Superior temporal gyrus (tissue), 1 donor: ENCODE data around the gene CACHD1.

ENCODE experiments used
- DNase-seq: peaks from one replicate; pipeline ENCODE4 v3.0.0-alpha.2; 2016; ENCODE audit errors: extremely low spot score

The CACHD1 gene

DNA sequence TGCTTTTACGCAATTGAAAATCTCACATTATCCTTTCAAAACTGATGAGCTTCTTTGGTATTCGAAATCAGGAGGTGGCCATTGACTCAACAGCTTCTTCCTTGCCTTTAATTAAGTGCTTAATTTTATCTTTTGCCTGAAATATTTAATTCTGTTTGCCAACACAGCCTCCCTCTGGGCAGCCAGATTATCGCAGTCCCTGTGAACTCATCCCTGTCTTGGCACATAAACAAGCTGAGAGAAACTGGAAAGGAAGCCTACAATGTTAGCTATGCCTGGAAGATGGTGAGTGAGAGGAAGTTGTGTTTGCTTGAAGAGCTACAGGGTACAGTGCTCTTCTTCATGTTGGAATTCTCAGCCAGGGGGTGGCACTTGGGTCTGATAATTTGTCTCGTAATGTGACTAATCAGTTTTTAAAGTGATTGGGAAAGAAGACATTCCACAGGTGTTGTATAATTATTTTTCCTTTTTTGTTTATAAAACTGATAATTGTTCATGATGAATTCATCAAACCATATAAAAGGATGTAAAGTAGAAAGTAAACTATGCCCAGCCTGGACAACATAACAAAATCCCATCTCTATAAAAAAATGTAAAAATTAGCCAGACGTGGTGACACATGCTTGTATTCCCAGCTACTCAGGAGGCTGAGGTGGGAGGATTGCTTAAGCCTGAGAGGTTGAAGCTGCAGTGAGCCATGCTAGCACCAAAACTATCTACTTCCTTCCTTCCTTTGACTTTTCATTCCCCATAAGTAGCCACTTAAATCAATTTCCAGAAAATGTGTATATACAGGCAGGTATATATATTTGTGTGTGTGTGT lies 184.8 kb downstream of the CACHD1 start:
- no peak for DNase-seq

DNA sequence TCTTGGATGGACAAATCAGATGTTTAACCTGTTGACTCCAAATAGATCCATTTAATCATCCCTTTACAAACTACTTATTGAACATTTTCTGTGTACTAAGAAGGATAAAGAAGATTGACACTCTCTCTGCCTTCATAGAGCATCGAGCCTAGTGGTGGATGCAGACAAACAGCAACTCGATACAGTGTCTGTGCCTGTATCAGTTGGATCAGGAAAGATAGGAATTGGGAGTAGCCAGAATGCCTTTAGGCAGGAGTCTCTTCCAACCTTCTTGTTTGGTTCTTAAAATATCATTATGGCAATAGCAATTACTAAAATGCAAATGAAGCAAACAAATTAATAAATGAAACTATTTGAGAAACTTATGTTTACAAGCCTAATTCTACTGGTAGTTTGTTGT lies 185.9 kb downstream of the CACHD1 start:
- no peak for DNase-seq

DNA sequence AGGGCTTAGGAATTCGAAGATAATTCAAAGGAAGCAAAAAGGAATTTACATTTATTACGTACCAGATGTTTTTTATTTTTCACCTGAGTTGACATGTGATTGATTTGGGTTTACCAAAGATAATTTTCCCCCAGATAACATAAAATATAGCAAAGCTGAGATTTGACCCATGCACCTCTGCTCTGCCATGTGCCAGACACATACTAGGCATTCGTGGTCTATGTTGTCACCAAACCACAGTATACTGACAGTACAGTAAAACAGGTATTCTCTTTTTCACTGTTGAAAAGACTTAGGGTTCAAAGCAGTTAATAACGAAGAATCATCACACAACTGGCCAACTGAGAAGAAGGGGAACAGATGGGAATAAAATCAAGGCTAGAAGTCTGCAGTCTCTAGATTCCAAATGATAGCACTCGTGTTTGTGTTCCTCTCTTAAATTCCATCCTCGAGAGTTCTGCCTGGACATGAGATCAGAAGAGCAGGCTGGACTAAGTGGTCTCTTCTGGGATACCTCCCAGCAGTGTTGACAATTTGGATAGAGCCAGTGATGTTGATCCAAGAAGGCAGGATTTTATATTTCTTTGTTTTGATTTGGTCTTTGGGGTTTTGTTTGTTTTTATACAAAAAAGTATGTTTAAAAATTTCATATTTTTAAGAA lies 189.7 kb downstream of the CACHD1 start:
- no peak for DNase-seq

DNA sequence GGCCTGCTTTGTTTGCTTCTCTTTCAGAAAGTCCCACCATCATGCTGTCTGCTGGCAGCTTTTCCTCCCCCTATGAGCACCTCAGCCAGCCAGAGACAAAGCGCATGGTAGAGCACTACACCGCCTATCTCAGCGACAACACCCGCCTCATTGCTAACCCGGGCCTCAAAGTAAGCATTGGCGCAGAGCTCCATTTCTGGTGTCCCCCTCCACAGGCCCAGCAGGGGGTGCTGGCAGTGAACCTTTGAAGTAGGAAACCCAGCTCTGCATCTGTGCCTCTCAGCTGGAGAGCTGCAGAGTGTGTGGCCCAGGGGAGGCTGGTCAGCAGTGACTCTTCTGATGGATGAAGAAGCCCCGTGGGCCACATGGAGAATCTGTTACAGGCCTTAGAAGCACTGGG lies 193.7 kb downstream of the CACHD1 start:
- no peak for DNase-seq

DNA sequence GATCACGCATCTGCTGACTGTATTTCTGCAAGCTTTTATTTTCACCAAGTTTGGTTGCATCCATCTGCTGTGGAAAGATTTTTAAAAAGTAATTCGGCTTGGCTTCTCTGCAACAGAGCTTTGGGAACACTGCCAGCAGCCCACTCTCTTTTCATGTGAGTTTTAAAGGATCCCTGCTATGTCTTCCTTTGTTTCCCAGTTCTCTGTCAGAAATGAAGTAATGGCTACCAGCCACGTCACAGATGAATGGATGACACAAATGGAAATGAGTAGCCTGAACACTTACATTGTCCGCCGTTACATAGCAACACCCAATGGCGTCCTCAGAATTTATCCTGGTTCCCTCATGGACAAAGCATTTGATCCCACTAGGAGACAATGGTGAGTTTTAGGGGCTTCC lies 194.4 kb downstream of the CACHD1 start:
- DNase-seq: peak; percentile 41

DNA sequence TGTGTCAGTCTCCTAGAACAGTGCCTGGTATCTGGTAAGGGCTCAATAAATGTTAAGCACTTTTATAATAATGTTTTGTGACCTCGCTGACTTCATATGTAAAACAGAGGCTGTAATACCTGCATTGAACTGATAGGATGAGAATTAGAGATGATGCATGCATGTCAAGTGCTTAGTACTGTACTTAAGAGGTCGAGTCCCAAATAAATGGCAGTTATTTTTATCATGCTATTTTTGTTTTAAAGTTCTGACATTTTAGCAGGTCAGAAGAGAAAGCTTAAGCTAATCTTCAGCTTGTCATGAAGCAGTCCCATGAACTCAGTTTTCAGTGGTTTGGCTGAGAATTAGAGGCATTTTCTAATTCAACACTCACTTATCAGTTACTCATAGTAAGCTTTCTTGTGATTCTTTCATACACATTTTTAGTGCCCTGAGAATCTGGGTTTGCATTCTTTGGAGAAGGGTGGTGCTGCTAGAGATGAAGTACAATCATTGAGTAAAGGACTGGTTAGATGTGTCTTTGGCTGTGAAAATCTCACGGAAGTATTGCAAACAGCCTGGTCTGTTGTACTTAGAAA lies 199.3 kb downstream of the CACHD1 start:
- DNase-seq: no peak

DNA sequence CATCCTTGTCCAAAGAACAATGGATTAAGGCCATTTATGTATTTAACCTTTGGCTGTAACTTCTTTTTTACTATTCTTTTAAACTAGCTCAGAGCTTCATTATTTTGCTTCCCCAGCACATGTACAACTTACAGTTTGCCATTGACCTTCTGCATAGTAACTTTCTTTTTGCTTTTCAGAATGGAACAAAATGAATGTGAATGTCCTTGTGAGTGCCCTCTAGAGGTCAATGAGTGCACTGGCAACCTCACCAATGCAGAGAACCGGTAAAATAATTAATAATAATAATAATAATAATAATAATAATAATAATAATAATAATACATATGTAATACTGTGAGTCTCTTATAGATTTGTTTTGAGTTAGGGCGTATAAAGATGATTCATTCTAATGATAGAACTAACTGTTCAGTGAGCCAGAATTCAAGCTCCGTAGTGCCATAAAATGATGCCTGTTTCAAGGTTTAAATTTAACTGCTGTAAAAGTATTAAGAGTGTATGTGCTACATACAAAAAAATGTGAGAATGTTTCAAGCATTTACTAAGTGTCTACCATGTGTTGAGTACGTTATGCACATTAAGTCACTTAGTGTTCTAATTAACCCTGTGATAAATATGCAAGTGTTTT lies 205.9 kb downstream of the CACHD1 start:
- DNase-seq: no peak

DNA sequence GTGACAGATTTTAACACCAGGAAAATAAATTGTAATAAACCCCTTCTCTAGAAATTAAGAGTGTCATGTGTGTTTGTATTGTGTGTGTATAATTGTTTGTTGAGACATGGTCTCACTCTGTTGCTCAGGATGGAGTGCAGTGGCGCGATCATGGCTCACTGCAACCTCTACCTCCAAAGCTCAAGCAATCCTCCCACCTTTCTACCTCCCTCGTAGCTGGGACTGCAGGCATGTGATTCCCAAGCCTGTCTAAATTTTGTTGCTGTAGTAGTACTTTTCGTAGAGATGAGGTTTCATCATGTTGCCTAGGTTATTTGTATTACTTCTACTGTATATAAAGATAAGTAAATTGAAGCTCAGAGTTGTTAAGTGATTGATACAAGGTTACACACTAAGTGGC lies 206.5 kb downstream of the CACHD1 start:
- DNase-seq: no peak

DNA sequence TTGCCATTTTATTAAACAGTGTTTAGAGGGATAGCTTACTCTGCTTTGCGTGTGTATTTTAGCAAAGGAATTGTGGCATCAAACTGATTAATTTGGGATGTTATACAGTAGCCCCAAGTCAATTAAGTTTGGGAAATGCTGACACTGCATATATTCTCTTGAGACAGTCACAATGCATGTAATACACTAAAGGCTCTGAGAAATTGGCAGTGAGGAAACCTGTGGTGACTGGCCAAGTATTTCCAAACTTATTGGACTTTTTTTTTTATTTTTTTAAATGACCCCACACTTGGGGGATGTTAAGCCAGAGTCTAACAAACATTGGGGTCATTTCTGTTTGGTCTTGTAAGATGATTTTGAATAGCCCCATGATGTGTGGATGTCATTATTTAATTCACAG lies 207.6 kb downstream of the CACHD1 start:
- no peak for DNase-seq

DNA sequence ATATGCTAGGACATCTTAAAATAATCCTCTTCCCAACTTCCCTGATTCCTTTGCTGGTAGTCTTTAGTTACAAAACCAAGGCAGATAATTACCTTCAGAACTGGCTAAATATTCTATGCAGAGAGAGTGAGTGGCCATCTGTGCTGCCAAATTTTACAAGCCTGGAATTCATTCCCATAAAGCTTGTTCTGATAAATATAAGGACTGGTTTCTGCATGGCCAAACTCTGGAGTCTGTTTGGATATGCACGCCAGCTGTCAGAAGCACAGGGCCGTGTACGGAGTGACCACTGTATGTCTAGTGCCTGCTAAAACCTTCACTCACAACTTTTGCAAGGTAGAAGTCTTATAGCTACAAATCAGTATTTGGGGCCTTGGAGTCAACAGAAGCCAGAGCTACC lies 208.4 kb downstream of the CACHD1 start:
- no peak for DNase-seq

DNA sequence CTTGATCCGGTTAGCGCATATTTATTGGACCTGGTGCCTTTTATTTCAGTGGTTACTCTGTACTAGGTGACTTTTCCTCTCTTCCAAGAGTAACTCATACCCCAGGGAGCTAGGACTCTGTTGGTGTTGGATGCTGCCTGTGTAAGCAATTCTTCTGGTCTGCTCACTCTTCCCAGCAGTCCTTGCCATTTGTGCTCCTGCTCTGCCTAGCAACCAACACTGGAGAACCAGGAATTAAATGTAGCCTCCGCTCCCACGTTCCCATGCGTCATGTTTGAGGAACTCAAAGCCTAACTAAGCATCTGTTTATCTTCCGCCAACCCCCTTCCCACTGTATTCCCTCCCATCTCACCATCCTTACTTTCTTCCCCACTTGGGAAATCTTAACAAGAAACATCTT lies 209.2 kb downstream of the CACHD1 start:
- DNase-seq: no peak

DNA sequence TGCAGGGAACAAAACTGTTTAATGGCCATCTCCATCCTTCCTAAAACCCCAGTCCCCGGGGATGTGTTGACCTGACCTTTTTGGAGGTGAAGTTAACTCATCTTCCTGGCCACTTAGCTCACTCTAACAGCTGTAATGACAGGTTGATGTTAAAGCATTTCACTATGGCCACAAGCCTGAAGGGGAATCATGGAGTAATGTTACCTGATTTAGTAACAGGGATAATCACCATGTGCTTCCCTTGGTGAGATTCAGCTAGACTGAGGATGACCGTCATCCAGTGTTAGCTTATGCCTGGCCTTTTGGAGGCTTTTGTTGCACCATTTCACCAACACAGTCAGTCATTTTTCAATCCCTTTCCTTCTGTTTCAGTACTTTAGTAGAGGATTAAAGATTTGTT lies 210.7 kb downstream of the CACHD1 start:
- DNase-seq: no peak

DNA sequence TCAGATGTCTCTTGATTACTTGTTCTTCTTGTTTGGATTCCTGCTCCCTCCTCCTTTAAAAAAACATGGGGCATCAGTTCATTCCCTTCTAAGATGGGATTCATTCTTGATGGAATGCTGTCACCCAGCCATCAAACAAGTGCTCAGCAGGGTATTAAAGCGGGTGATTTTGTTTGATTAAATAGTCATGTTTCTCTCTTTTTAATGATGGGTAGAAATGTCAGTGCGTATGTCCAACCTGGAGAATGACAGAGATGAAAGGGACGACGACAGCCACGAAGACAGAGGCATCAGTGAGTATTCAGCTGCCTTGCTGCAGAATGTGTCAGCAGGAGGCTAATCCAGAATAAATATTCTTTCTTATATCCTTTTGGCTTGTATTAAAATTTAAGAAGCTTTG lies 211.1 kb downstream of the CACHD1 start:
- DNase-seq: no peak

DNA sequence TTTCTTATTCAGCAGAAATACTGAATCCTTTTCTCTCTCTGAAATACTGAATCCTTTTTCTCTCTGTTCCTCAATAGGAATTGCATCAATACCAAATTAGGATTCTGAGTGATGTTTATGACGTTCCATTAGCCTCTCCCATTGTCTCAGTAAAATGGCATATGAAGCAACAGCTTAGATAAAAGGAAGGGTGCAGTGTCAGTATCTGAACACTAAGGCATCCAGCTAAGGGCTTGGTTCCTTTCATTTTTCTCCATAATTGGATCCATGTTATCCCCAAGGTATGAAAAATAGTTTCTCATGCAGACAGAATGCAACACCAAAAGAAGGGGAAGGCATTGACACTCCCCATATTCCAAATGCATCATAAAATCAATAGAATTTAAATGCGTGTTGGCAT lies 213.5 kb downstream of the CACHD1 start:
- no peak for DNase-seq

DNA sequence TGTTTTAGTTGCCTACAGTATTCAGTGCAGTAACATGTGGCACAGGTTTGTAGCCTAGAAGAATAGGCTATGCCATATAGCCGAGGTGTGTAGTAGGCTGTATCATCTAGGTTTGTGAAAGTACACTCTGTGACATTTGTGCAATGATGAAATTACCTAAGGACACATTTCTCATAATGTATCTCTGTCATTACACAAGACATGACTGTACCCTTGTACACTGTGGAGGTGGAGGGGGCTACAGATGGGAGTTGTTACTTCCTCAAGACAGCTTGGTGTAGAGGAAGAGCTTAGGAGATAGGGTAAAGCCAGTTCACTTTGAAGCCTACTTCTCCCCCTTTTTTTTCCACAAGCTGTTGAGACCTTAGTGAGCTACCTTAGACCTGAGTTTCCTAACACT lies 215.3 kb downstream of the CACHD1 start:
- no peak for DNase-seq

DNA sequence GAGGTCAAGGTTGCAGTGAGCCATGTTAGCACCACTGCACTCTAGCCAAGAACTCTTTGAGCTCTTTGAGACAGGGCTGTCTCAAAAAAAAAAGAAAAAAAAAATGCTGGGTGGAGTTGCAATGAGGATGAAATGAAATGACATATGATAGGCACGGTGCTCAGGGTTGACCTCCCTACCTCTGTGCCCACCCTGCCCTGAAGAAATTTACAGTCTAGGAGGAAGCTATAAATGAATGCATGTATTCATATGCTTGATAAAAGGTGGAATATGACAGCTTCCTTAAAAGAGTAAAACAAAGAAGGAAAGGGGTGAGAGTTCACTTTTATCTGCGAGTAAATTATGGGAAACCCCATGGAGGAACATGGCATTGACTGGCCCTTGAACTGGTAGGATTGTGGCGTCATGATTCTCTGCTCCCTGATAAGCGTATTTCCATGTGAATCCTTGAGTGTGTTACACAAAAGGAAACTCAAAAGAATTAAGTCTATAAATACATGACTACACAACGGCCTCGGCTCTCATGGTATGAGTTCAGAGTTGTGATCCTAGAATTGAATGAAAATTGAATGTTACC lies 215.9 kb downstream of the CACHD1 start:
- DNase-seq: no peak

DNA sequence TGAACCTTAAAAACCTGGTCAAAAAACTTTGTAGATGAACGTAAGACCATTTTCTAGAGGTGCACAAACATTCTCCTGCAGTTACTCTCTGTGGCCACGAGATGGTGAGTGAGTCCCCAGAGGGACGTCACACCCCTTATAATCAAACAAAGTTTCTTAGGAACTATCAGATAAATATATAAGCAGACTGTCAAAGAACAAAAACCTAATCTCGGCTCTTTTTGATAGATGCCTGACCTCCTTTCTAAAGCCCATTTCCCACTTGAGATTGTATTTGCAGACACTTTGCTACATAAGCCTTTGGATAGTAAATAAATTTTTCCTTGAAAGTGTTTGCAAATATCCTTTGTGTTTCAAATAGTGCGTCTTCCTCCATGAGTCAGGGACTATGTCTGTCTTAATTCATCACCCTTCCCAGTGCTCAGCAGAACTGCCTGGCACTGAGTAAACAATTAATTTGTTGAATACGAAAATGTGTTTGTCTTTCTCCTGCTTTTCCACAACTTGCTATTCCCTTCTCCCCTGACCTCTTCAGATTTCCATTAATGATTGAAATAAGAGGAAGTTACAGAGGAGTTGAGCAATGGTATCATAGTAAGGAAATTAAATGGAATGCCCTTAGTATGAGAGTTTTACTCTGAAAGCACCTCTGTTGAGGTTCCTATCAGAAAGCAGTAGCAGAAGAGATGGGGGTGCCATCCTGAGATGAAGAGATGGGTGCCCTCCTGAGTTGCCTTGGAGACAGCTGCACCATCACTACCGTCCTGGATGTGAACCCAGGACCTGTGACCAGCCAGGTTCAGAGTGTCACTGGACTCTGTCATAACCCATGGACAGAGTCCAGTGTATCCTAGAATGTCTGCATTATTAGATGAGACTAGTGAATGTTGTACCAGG lies 217.1 kb downstream of the CACHD1 start:
- DNase-seq: peak; percentile 73

DNA sequence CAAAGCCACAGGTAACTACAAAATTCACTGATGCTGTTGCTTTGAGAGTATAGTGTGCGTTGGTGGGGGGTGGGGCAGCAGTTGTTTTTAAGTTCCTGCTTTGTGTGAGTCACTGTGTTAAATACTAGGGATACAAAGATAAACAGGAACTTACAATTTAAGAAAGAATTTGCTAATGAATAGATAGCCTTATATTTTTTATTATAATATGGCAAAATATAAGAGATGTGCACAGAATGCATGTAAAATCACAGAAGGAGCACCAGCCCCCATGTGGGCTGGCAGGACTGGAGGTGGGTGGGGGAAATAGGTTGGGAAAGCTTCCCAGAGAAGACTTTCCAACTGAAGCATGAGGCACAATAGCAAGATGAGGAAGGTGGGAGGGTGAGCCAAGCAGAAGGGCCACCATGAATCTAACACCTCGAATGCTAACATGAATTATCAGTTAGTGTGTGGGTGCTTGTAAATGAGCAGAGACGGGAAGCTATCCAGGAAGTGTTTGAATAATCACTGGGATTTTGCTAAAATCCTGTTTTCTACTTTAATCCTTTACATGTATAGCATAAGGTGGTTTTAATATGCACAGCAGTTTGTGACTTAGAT lies 217.9 kb downstream of the CACHD1 start:
- DNase-seq: peak; percentile 57

DNA sequence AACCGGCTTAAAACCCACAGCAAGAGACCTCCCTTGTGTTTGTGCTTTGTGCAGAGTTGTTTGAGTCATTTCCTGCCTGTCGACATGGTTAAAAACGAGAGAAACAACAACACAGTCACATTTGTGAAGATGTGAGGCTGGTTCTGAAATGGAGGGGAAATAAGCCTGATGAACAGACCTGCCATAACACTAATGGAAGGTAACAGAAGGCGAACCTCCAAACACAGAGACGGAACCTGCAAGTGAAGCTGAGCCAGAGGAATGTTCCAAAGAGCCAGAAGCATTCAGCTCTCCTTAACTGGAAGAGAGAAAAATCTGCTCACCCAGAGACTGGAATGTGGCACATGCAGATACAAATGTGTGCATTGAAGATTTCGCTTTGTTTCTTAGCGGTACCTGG lies 221.7 kb downstream of the CACHD1 start:
- DNase-seq: no peak

DNA sequence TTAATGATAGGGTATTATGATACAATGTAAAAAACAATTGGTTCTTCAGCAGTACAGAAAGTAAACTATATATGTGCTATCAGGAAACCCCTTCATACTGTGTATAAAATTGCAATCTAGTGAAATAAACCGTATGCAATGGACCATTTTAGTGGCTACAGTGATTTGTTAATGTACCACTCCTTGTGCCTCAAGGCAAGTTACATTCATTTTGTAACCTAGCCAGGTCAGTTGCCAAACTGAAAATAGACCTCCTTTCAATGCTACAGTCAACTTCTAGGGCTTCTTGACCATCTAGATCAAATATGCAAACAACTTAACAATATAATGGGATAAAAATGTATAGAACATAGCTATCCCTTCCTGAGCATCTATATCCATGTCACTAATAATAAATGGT lies 223.0 kb downstream of the CACHD1 start:
- no peak for DNase-seq

DNA sequence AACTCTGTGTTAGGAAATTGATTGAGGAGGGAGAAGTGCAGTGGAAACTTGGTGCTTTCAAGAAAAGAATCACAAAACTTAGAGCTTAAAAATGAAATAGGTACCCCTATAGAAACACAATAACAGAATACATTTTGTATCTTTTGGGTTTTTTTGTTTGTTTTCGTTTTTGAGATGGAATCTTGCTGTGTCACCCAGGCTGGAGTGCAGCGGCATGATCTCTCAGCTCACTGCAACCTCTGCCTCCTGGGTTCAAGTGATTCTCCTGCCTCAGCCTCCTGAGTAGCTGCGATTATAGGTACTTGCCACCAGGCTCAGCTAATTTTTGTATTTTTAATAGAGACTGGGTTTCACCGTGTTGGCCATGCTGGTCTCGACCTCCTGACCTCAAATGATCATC lies 223.5 kb downstream of the CACHD1 start:
- DNase-seq: no peak
